GM12878 (cell line): Measurements from ENCODE around the gene SH2B3. TPM values are rescaled to one million over a fixed set of nuclear protein-coding genes. Genes with fewer than 3 reads are reported as not detected.

Experiments used
- ATAC-seq: fragments of 200-7000 bp; cut with Tn5 transposase; 3 replicates; pipeline ENCODE4 v1.9.1; 2020; ENCODE audit warnings: mild to moderate bottlenecking, moderate library complexity
- BruUV-seq: library from RNA; stranded (reverse); fragments of 400-500 nt; replicated peaks from 2 replicates; lab custom pipeline; 2021; lab: Mats Ljungman, UMichigan
- CTCF ChIA-PET: fragments of 300-600 bp; sonication (Branson Sonifier 250); formaldehyde crosslinking; extraction: SDS; loops from one replicate; lab custom pipeline; 2021; ENCODE audit warnings: inconsistent platforms; lab: Yijun Ruan, JAX
- POLR2A ChIA-PET: fragments of 350-600 bp; formaldehyde crosslinking; extraction: SDS; loops from one replicate; lab custom pipeline; 2021; ENCODE audit warnings: inconsistent platforms; lab: Charles Lee
- RAD21 ChIA-PET: fragments of 300-600 bp; sonication (Branson Sonifier 250); formaldehyde crosslinking; loops from one replicate; lab custom pipeline; 2023; ENCODE audit warnings: antibody characterized with exemption; ENCODE audit not compliant: unreplicated experiment; lab: Charles Lee
- SMC1A ChIA-PET: fragments of 300-600 bp; sonication (Branson Sonifier 250); formaldehyde crosslinking; loops from one replicate; lab custom pipeline; 2023; ENCODE audit not compliant: unreplicated experiment, uncharacterized antibody; lab: Charles Lee
- DNase-seq: peaks from one replicate; pipeline ENCODE4 v3.0.0-alpha.2; 2011; ENCODE audit warnings: low read depth, low spot score
- FAIRE-seq: peaks from 3 replicates; lab custom pipeline; 2011; peaks lifted over from hg19 to GRCh38; lab: Jason Lieb, UNC
- H2AFZ ChIP-seq: 2 replicates; pipeline ENCODE4 v1.6.0; 2011; ENCODE audit warnings: low read depth, low read length, control low read depth; ENCODE audit not compliant: control insufficient read depth
- H3K27ac ChIP-seq: 2 replicates; pipeline ENCODE4 v1.5.1; 2011; ENCODE audit warnings: control low read depth; ENCODE audit not compliant: control insufficient read depth, insufficient read depth
- H3K27me3 ChIP-seq, 2 experiments: replicated peaks in 1 of 2; 2 replicates each; pipeline versions ENCODE4 v1.6.0 to v1.6.1; 2011; ENCODE audit warnings: low read length in 1 of 2; ENCODE audit not compliant: control insufficient read depth in 2 of 2, insufficient read depth in 2 of 2
- H3K36me3 ChIP-seq, 2 experiments: 2 replicates each; pipeline ENCODE4 v1.5.1; 2011; ENCODE audit warnings: low read length in 1 of 2; ENCODE audit not compliant: control insufficient read depth in 2 of 2, insufficient read depth in 2 of 2
- H3K4me1 ChIP-seq: 2 replicates; pipeline ENCODE4 v1.6.1; 2011; ENCODE audit warnings: mild to moderate bottlenecking, low read length, moderate library complexity, mixed read lengths; ENCODE audit not compliant: control insufficient read depth, insufficient read depth
- H3K4me2 ChIP-seq: 2 replicates; pipeline ENCODE4 v1.6.0; 2011; ENCODE audit warnings: control low read depth; ENCODE audit not compliant: control insufficient read depth, insufficient read depth
- H3K4me3 ChIP-seq: fragments of 200-600 bp; sonication (generic); 2 replicates; pipeline ENCODE4 v1.5.1; 2016
- H3K79me2 ChIP-seq: 2 replicates; pipeline ENCODE4 v1.6.0; 2011; ENCODE audit warnings: low read length; ENCODE audit not compliant: control insufficient read depth, insufficient read depth
- H3K9ac ChIP-seq: 2 replicates; pipeline ENCODE4 v1.8.0; 2011; ENCODE audit warnings: low read length, control low read depth, mixed read lengths; ENCODE audit not compliant: control insufficient read depth, insufficient read depth
- H3K9me3 ChIP-seq: replicated peaks from 3 replicates; pipeline ENCODE4 v1.5.1; 2011; ENCODE audit warnings: mild to moderate bottlenecking, low read length; ENCODE audit not compliant: control insufficient read depth, insufficient read depth
- H4K20me1 ChIP-seq: 2 replicates; pipeline ENCODE4 v1.6.0; 2011; ENCODE audit not compliant: control insufficient read depth, insufficient read depth
- POLR2AphosphoS5 ChIP-seq: IDR thresholded peaks from 2 replicates; pipeline ENCODE4 v1.6.1; 2011; ENCODE audit warnings: mild to moderate bottlenecking, low read length, inconsistent platforms
- WGBS: methylation state at CpG from one replicate; pipeline ENCODE4 v1.1.6; 2016; ENCODE audit warnings: low lambda C conversion rate; ENCODE audit not compliant: insufficient replicate concordance, insufficient coverage; ENCODE audit errors: missing lambda C conversion rate; 5-methylcytosine and 5-hydroxymethylcytosine counted together
- in situ Hi-C: fragments of 300-500 bp; cut with MboI; formaldehyde crosslinking; loops from 9 replicates; pipeline ENCODE4 v1.14.3; 2018; ENCODE audit warnings: mixed read lengths
- intact Hi-C: fragments of 100-400 bp; cut with micrococcal nuclease; formaldehyde crosslinking; loops from one replicate; pipeline ENCODE4 v1.14.2; 2022; ENCODE audit not compliant: unreplicated experiment
- polyA plus RNA-seq, 11 experiments: library from polyadenylated mRNA; depleted of rRNA in 4 of 11; unstranded in 6 of 11; stranded (reverse) in 5 of 11; fragments of >200 nt; fragmentation: Nextera tagmentation in 4 of 11; fragmentation: Illumina TruSeq in 1 of 11; extraction: Ambion mirVana in 4 of 11; extraction: Trizol in 1 of 11; gene quantifications; 1 replicate in 1 of 11; 2 replicates in 10 of 11; pipeline versions ENCODE4 v1.2.1 to v1.2.3, GENCODE V29; 2011 to 2016; ENCODE audit warnings: inconsistent platforms in 2 of 11, missing spikeins in 2 of 11, low read depth in 1 of 11
- total RNA-seq, 4 experiments: library from RNA; depleted of rRNA in 3 of 4; stranded (reverse); fragments of >200 nt in 3 of 4; fragmentation: Illumina TruSeq in 1 of 4; extraction: Trizol in 1 of 4; gene quantifications; 2 replicates each; pipeline versions ENCODE4 v1.2.1 to v1.2.3, GENCODE V29; 2013 to 2021
- TF ChIP-seq, protein P1 (sequence below): IDR thresholded peaks from 2 replicates; pipeline ENCODE4 v1.6.1; 2011; ENCODE audit warnings: mild to moderate bottlenecking, low read depth, low read length, moderate library complexity; ENCODE audit not compliant: insufficient replicate concordance

Gene SH2B3
- total and polyA plus RNA-seq, 10 of the 15 experiments (the other 5 are each of a cell fraction or from before 2014, with no cell fraction given), result 5.8 to 46.4 (median 23.3) TPM

DNA sequence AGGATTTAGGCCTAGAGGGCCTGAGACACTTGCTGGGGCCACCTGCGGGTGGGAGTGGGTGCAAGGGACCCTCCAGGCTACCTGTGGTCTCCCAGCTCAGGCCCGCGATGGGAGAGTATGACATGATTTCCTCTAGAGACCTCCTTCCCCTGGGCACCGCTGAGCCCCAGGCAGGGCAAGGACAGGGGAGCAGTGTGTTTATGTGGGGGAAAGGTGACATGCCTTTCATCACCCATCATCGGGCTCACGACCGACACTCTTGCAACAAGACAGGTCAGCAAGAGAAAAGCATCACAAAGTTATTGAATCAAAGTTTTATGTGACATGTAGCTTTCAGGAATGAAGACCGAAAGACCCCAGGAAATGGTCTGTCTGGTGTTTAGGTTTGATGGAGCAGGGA, 19.9 kb downstream of the SH2B3 start:
- H3K4me3 ChIP-seq, result no peak overlapping the region
- BruUV-seq, result no TSS peak
- H3K27me3 ChIP-seq, result no peaks in the 10 kb centered on the region
- no peak overlapping the region for H3K4me2 ChIP-seq
- ChIA-PET POLR2A (interaction anchor here (1.2 to 12.0 kb wide), 2 partner anchors 9 to 17 kb away, joined by 3 to 188 read pairs; partner anchors contain the start of gene SH2B3), RAD21 (interaction anchor here (0.6 to 1.0 kb wide), 3 partner anchors 23 to 673 kb away, joined by 3 read pairs; no protein-coding TSS in a partner anchor), SMC1A (interaction anchor here (1.4 to 7.7 kb wide), 3 partner anchors 14 to 26 kb away, joined by 3 to 57 read pairs (median 14); no protein-coding TSS in a partner anchor), CTCF (interaction anchor here (0.9 to 10.2 kb wide), 4 partner anchors 13 to 29 kb away, joined by 5 to 160 read pairs (median 23); no protein-coding TSS in a partner anchor)
- WGBS, result 74% methylated on average over 8 of the region's 8 CpGs
- FAIRE-seq (no peak), ATAC-seq (no peak), DNase-seq (no peak)
- H4K20me1 ChIP-seq, result peaks cover 7% of the 10 kb centered on the region; the same call in 1 of the 2 replicates
- H2AFZ ChIP-seq, result no peak overlapping the region
- H3K4me1 ChIP-seq, result peaks cover 49% of the 10 kb centered on the region
- H3K9me3 ChIP-seq, result no peaks in the 10 kb centered on the region
- H3K27ac ChIP-seq, result 0 out of 2 replicates have a peak overlapping the region, but pooled peaks have one; percentile 25
- H3K9ac ChIP-seq, result no peak overlapping the region
- in situ Hi-C loops (loop anchor here (25.0 kb wide), 1 partner anchor 1787 kb away; the partner anchor contains the start of gene TPCN1), intact Hi-C loops (no loop called here)
- H3K79me2 ChIP-seq, result peaks cover 68% of the 10 kb centered on the region
- TF ChIP-seq POLR2AphosphoS5, result peak; percentile 59
- TF ChIP-seq, protein P1, sequence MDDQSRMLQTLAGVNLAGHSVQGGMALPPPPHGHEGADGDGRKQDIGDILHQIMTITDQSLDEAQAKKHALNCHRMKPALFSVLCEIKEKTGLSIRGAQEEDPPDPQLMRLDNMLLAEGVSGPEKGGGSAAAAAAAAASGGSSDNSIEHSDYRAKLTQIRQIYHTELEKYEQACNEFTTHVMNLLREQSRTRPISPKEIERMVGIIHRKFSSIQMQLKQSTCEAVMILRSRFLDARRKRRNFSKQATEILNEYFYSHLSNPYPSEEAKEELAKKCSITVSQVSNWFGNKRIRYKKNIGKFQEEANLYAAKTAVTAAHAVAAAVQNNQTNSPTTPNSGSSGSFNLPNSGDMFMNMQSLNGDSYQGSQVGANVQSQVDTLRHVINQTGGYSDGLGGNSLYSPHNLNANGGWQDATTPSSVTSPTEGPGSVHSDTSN, result no peak
- peaks cover 11 to 20% of the 10 kb centered on the region in 2 experiments for H3K36me3 ChIP-seq
